IMR-90 (cell line): ENCODE data around the gene OR14I1. TPM values are rescaled to one million over a fixed set of nuclear protein-coding genes. Genes with fewer than 3 reads are reported as not detected.

ENCODE experiments used
- ATAC-seq: fragments of 200-7000 bp; cut with Tn5 transposase; 2 replicates; pipeline ENCODE4 v1.9.1; 2020; ENCODE audit warnings: low read depth, mild to moderate bottlenecking, moderate library complexity
- BruUV-seq: library from RNA; stranded (reverse); fragments of 400-500 nt; replicated peaks from 2 replicates; lab custom pipeline; 2021; lab: Mats Ljungman, UMichigan
- CTCF ChIA-PET: fragments of 300-600 bp; formaldehyde crosslinking; extraction: SDS; loops from one replicate; lab custom pipeline; 2021; ENCODE audit warnings: antibody characterized with exemption; lab: Yijun Ruan, JAX
- POLR2A ChIA-PET: fragments of 300-600 bp; sonication (Branson Sonifier 250); formaldehyde crosslinking; loops from one replicate; lab custom pipeline; 2022; ENCODE audit warnings: antibody characterized with exemption; ENCODE audit not compliant: unreplicated experiment; lab: Charles Lee
- DNase-seq: peaks from one replicate; pipeline ENCODE4 v3.0.0; 2013
- H2AFZ ChIP-seq: replicated peaks from 2 replicates; pipeline ENCODE3; 2013; ENCODE audit warnings: low read length, mild to moderate bottlenecking; ENCODE audit not compliant: poor library complexity
- H2AK5ac ChIP-seq: 2 replicates; pipeline ENCODE4 v1.6.1; 2013; ENCODE audit warnings: low read depth, low read length, inconsistent platforms
- H2AK9ac ChIP-seq: replicated peaks from 2 replicates; pipeline ENCODE3; 2013; ENCODE audit warnings: mild to moderate bottlenecking, low read depth, low read length, moderate library complexity; ENCODE audit not compliant: poor library complexity
- H2BK120ac ChIP-seq: 2 replicates; pipeline ENCODE4 v1.6.1; 2013; ENCODE audit warnings: low read depth, low read length, inconsistent platforms
- H2BK15ac ChIP-seq: 3 replicates; pipeline ENCODE4 v1.6.1; 2013; ENCODE audit warnings: low read depth, low read length, inconsistent platforms
- H2BK20ac ChIP-seq: 2 replicates; pipeline ENCODE4 v1.6.1; 2013; ENCODE audit warnings: low read depth, mild to moderate bottlenecking, inconsistent platforms, low read length, moderate library complexity
- H2BK5ac ChIP-seq: 2 replicates; pipeline ENCODE4 v1.6.1; 2013; ENCODE audit warnings: mild to moderate bottlenecking, low read depth, low read length, inconsistent platforms; ENCODE audit not compliant: poor library complexity, severe bottlenecking
- H3K14ac ChIP-seq: replicated peaks from 2 replicates; pipeline ENCODE4 v1.6.1; 2013; ENCODE audit warnings: low read depth, low read length, inconsistent platforms
- H3K18ac ChIP-seq: 2 replicates; pipeline ENCODE4 v1.6.1; 2013; ENCODE audit warnings: low read depth, low read length, control low read depth
- H3K23ac ChIP-seq: 2 replicates; pipeline ENCODE4 v1.6.1; 2013; ENCODE audit warnings: low read depth, low read length, inconsistent platforms
- H3K27ac ChIP-seq: 2 replicates; pipeline ENCODE4 v1.5.1; 2013; ENCODE audit warnings: mild to moderate bottlenecking, control low read depth, low read length; ENCODE audit not compliant: insufficient read depth
- H3K27me3 ChIP-seq: 2 replicates; pipeline ENCODE4 v1.6.1; 2013; ENCODE audit warnings: low read length; ENCODE audit not compliant: control insufficient read depth, insufficient read depth
- H3K36me3 ChIP-seq: 2 replicates; pipeline ENCODE4 v1.6.1; 2013; ENCODE audit warnings: low read length, mixed read lengths; ENCODE audit not compliant: control insufficient read depth, insufficient read depth
- H3K4ac ChIP-seq: 2 replicates; pipeline ENCODE4 v1.6.1; 2013; ENCODE audit warnings: low read depth, low read length, inconsistent platforms
- H3K4me1 ChIP-seq: 2 replicates; pipeline ENCODE4 v1.6.1; 2013; ENCODE audit warnings: low read length, mixed read lengths; ENCODE audit not compliant: control insufficient read depth, insufficient read depth
- H3K4me2 ChIP-seq: 2 replicates; pipeline ENCODE4 v1.6.1; 2013; ENCODE audit warnings: low read depth, mild to moderate bottlenecking, control low read depth, low read length, moderate library complexity
- H3K4me3 ChIP-seq: 2 replicates; pipeline ENCODE4 v1.5.1; 2013; ENCODE audit warnings: low read depth, mild to moderate bottlenecking, control low read depth, low read length, moderate library complexity; ENCODE audit not compliant: insufficient read depth
- H3K56ac ChIP-seq: 2 replicates; pipeline ENCODE4 v1.6.1; 2013; ENCODE audit warnings: low read length, inconsistent platforms; ENCODE audit not compliant: insufficient read depth; ENCODE audit errors: extremely low read depth
- H3K79me1 ChIP-seq, 2 experiments: 2 replicates each; pipeline ENCODE4 v1.6.1; 2013; ENCODE audit warnings: low read length in 2 of 2, inconsistent platforms in 1 of 2, low read depth in 1 of 2
- H3K9ac ChIP-seq: 2 replicates; pipeline ENCODE4 v1.6.1; 2013; ENCODE audit warnings: low read depth, low read length, control low read depth
- H3K9me1 ChIP-seq: 2 replicates; pipeline ENCODE4 v1.6.1; 2013; ENCODE audit warnings: low read length, inconsistent platforms; ENCODE audit not compliant: insufficient read depth
- H3K9me3 ChIP-seq: 2 replicates; pipeline ENCODE4 v1.6.1; 2013; ENCODE audit warnings: low read length; ENCODE audit not compliant: control insufficient read depth, insufficient read depth
- H4K20me1 ChIP-seq: 2 replicates; pipeline ENCODE4 v1.6.1; 2013; ENCODE audit warnings: low read length, inconsistent platforms; ENCODE audit not compliant: insufficient read depth
- H4K5ac ChIP-seq: 2 replicates; pipeline ENCODE4 v1.6.1; 2013; ENCODE audit warnings: mild to moderate bottlenecking, low read depth, low read length, control low read depth
- H4K8ac ChIP-seq, 2 experiments: 2 replicates each; pipeline ENCODE4 v1.6.1; 2013; ENCODE audit warnings: low read depth in 2 of 2, low read length in 2 of 2, control low read depth in 1 of 2, inconsistent platforms in 1 of 2
- H4K91ac ChIP-seq: 2 replicates; pipeline ENCODE4 v1.6.1; 2013; ENCODE audit warnings: low read depth, low read length, inconsistent platforms; ENCODE audit not compliant: insufficient read depth
- BHLHE40 ChIP-seq: fragments of 150-350 bp; IDR thresholded peaks from 2 replicates; pipeline ENCODE4 v1.6.1; 2016; ENCODE audit warnings: mild to moderate bottlenecking, low read depth, low read length
- CEBPB ChIP-seq: IDR thresholded peaks from 2 replicates; pipeline ENCODE4 v1.6.1; 2012; ENCODE audit warnings: low read depth, low read length, improper control_type of control experiment
- CHD1 ChIP-seq: IDR thresholded peaks from 2 replicates; pipeline ENCODE4 v1.6.1; 2012; ENCODE audit warnings: low read depth, low read length, improper control_type of control experiment
- CTCF ChIP-seq: conservative IDR thresholded peaks from 2 replicates; pipeline ENCODE4 v1.5.1; 2012; ENCODE audit warnings: mild to moderate bottlenecking, low read depth, low read length, improper control_type of control experiment
- MXI1 ChIP-seq: IDR thresholded peaks from 2 replicates; pipeline ENCODE4 v1.6.1; 2012; ENCODE audit warnings: low read depth, mild to moderate bottlenecking, low read length, moderate library complexity, borderline replicate concordance
- POLR2A ChIP-seq: IDR thresholded peaks from 2 replicates; pipeline ENCODE4 v1.6.1; 2012; ENCODE audit warnings: mild to moderate bottlenecking, low read depth, low read length
- RAD21 ChIP-seq: IDR thresholded peaks from 2 replicates; pipeline ENCODE4 v1.6.1; 2012; ENCODE audit warnings: low read length, improper control_type of control experiment
- RCOR1 ChIP-seq: IDR thresholded peaks from 2 replicates; pipeline ENCODE4 v1.6.1; 2012; ENCODE audit warnings: mild to moderate bottlenecking, low read length, improper control_type of control experiment; ENCODE audit not compliant: insufficient replicate concordance
- RFX5 ChIP-seq: IDR thresholded peaks from 2 replicates; pipeline ENCODE4 v1.8.0; 2012; ENCODE audit warnings: low read depth, mild to moderate bottlenecking, low read length, moderate library complexity
- WGBS, 2 experiments: methylation state at CpG; one replicate each; pipeline versions ENCODE4 v1.1.5 to v1.1.7; 2013; ENCODE audit warnings: missing lambda C conversion rate in 2 of 2; ENCODE audit not compliant: insufficient read length in 1 of 2; ENCODE audit errors: extremely low coverage in 2 of 2; 5-methylcytosine and 5-hydroxymethylcytosine counted together
- dilution Hi-C: fragments of 300-500 bp; cut with HindIII; formaldehyde crosslinking; loops from one replicate; pipeline ENCODE4 v1.14.3; 2018; ENCODE audit warnings: low sequenced_read_pairs; ENCODE audit not compliant: unreplicated experiment
- in situ Hi-C: fragments of 300-500 bp; cut with MboI; formaldehyde crosslinking; loops from 3 replicates; pipeline ENCODE4 v1.14.3; 2019; ENCODE audit warnings: low sequenced_read_pairs, inconsistent platforms, mixed read lengths
- intact Hi-C: fragments of 100-400 bp; cut with micrococcal nuclease; formaldehyde crosslinking; loops from 2 replicates; pipeline ENCODE4 v1.10.0; 2022
- polyA plus RNA-seq, 3 experiments: library from polyadenylated mRNA; depleted of rRNA; stranded (reverse); fragments of >200 nt; gene quantifications; 2 replicates each; pipeline ENCODE4 v1.2.3, GENCODE V29; 2012; ENCODE audit warnings: low replicate concordance in 1 of 3
- total RNA-seq: library from RNA; depleted of rRNA; stranded (reverse); fragments of >200 nt; gene quantifications from 2 replicates; pipeline ENCODE4 v1.2.3, GENCODE V29; 2012

Gene OR14I1
- total and polyA plus RNA-seq, 2 of the 4 experiments (the other 2 are of a cell fraction), result not detected

GRCh38 chr1:248733566-248733965 is 31.0 kb upstream of the OR14I1 start:
- H3K14ac ChIP-seq, result no peak overlapping the region
- H2BK15ac ChIP-seq, result no peak overlapping the region
- H3K4me2 ChIP-seq, result no peak overlapping the region
- no peak overlapping the region for H3K56ac ChIP-seq
- ATAC-seq (no peak), DNase-seq (no peak)
- peaks cover 20% of the 10 kb centered on the region for H3K9me3 ChIP-seq
- no peak overlapping the region for H4K8ac ChIP-seq
- no peak overlapping the region for H3K4ac ChIP-seq
- no peak overlapping the region for H4K91ac ChIP-seq
- no peak overlapping the region for H2AFZ ChIP-seq
- H3K27me3 ChIP-seq, result no peaks in the 10 kb centered on the region
- BruUV-seq, result no TSS peak
- ChIA-PET CTCF (no interaction called here), POLR2A (no interaction called here)
- H3K23ac ChIP-seq, result no peak overlapping the region
- no peaks in the 10 kb centered on the region for H3K36me3 ChIP-seq
- dilution Hi-C loops (no loop called here), in situ Hi-C loops (no loop called here), intact Hi-C loops (no loop called here)
- H3K9ac ChIP-seq, result no peak overlapping the region
- no peak overlapping the region for H3K27ac ChIP-seq
- no CpG with 5 or more reads among the region's 5 CpGs for WGBS, 2 experiments
- no peak overlapping the region for H4K5ac ChIP-seq
- H3K4me3 ChIP-seq, result no peak overlapping the region
- no peaks in the 10 kb centered on the region for H4K20me1 ChIP-seq
- no peaks in the 10 kb centered on the region for H3K79me1 ChIP-seq
- H2AK5ac ChIP-seq, result no peak overlapping the region
- TF ChIP-seq RAD21, result no peak
- TF ChIP-seq BHLHE40, result no peak
- TF ChIP-seq RCOR1, result no peak
- no peak for TF ChIP-seq CTCF
- no peak for TF ChIP-seq CHD1
- TF ChIP-seq MXI1, result no peak
- TF ChIP-seq RFX5, result no peak
- no peak for TF ChIP-seq POLR2A
- no peak for TF ChIP-seq CEBPB
- H2AK9ac ChIP-seq, result no peak overlapping the region
- no peak overlapping the region for H3K18ac ChIP-seq
- H2BK20ac ChIP-seq, result no peak overlapping the region
- no peak overlapping the region for H2BK5ac ChIP-seq
- H2BK120ac ChIP-seq, result no peak overlapping the region
- no peaks in the 10 kb centered on the region for H3K4me1 ChIP-seq
- H3K9me1 ChIP-seq, result no peaks in the 10 kb centered on the region
